Uterus (tissue), 4 donors: ENCODE data around the gene LAMC3. TPM values are rescaled to one million over a fixed set of nuclear protein-coding genes. Genes with fewer than 3 reads are reported as not detected.

Source experiments
- DNase-seq, 2 donors: peaks; one replicate each; pipeline ENCODE4 v3.0.0-alpha.2; 2019 to 2020
- H3K27ac ChIP-seq, 2 donors: fragments of 200-600 bp; sonication (generic); 1 replicate in 1 of 2; 2 replicates in 1 of 2; pipeline ENCODE4 v1.5.1; 2016 to 2018
- H3K27me3 ChIP-seq, 2 donors: fragments of 200-600 bp; sonication (generic); one replicate each; pipeline ENCODE4 v1.5.1; 2018 to 2019; ENCODE audit warnings: control low read depth in 1 of 2
- H3K36me3 ChIP-seq, 2 donors: fragments of 200-600 bp; sonication (generic); one replicate each; pipeline ENCODE4 v1.5.1; 2019; ENCODE audit warnings: control low read depth in 1 of 2
- H3K4me1 ChIP-seq, 2 donors: fragments of 200-600 bp; sonication (generic); one replicate each; pipeline ENCODE4 v1.5.1; 2018 to 2019; ENCODE audit warnings: control low read depth in 1 of 2
- H3K4me3 ChIP-seq, 2 donors: fragments of 200-600 bp; sonication (generic); 1 replicate in 1 of 2; 2 replicates in 1 of 2; pipeline ENCODE4 v1.5.1; 2018 to 2019; ENCODE audit warnings: mild to moderate bottlenecking in 1 of 2
- H3K9me3 ChIP-seq, 2 donors: fragments of 200-600 bp; sonication (generic); one replicate each; pipeline ENCODE4 v1.5.1; 2019; ENCODE audit warnings: control low read depth in 1 of 2
- CTCF ChIP-seq, 4 experiments: fragments of 200-600 bp in 2 of 4; fragments of 450-650 bp in 2 of 4; sonication (generic) in 2 of 4; IDR thresholded peaks; one replicate each; pipeline ENCODE4 v1.5.1; 2016 to 2019; ENCODE audit warnings: antibody characterized with exemption in 4 of 4, mild to moderate bottlenecking in 2 of 4, moderate library complexity in 1 of 4
- POLR2A ChIP-seq, 2 donors: fragments of 450-650 bp; IDR thresholded peaks; one replicate each; pipeline ENCODE4 v1.6.1; 2016; ENCODE audit warnings: antibody characterized with exemption in 2 of 2, mild to moderate bottlenecking in 1 of 2, moderate library complexity in 1 of 2
- intact Hi-C: fragments of 100-400 bp; cut with DNase I; formaldehyde crosslinking; loops from one replicate; pipeline ENCODE4 v1.15.1; 2023; ENCODE audit warnings: low total_unique reads
- total RNA-seq, 4 donors: library from RNA; depleted of rRNA in 3 of 4; stranded (reverse); fragments of >200 nt in 3 of 4; gene quantifications; one replicate each; pipeline versions ENCODE4 v1.1.0 to v1.2.4, GENCODE V29; 2014 to 2023
- donor health status: DM: yes; HTN: yes; CAD: no.

The LAMC3 gene
- total RNA-seq, 4 donors from 2014 or later, result 2.6 to 58.5 (median 3.6) TPM

DNA sequence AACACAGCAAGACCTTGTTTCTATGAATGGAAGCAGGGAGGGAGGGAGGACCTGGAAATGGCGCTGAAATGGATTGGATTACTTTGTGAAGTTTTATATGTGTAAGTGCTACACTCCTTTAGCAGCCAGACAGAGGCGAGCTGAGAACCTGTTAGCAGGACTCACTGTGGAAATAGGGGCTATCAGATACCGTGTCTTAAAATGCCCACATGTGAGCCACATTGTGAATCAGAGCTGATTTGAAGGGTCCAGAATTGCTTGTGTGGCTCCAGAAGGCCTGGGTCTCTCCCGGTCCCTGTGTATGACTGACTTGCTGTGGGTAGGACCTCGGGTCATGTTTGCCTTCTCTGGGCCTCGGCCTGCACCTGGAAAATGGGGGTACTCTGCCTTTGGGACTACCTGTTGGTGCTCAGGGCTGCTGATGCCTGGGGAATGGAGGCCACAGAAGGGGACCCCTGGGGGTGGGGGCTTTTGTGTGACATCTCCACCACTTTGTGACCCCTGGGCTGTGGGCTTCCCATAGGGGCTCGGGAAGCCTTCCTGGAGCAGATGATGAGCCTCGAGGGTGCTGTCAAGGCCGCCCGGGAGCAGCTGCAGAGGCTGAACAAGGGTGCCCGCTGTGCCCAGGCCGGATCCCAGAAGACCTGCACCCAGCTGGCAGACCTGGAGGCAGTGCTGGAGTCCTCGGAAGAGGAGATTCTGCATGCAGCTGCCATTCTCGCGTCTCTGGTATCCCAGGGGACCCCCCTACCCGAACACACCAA, 63.3 kb downstream of the LAMC3 start:
- intact Hi-C loops, result no loop called here
- Histone ChIP-seq H3K4me3 (no peak overlapping the region), H3K4me1 (no peaks in the 10 kb centered on the region), H3K27ac (no peak overlapping the region), H3K27me3 (no peaks in the 10 kb centered on the region), H3K9me3 (no peaks in the 10 kb centered on the region), H3K36me3 (no peaks in the 10 kb centered on the region)
- no peak for DNase-seq
- TF ChIP-seq CTCF (IDR thresholded peaks at IDR 0.05) (no peak), POLR2A (IDR thresholded peaks at IDR 0.05) (no peak)

GRCh38 chr9:131072871-131073237, 63.9 kb downstream of the LAMC3 start:
- H3K27me3 ChIP-seq, result no peaks in the 10 kb centered on the region
- H3K4me3 ChIP-seq, result no peak overlapping the region
- no peaks in the 10 kb centered on the region for H3K36me3 ChIP-seq
- intact Hi-C loops, result no loop called here
- DNase-seq, result no peak
- H3K9me3 ChIP-seq, result no peaks in the 10 kb centered on the region
- H3K27ac ChIP-seq, result no peak overlapping the region
- TF ChIP-seq CTCF (IDR thresholded peaks at IDR 0.05) (no peak), POLR2A (IDR thresholded peaks at IDR 0.05) (no peak)
- H3K4me1 ChIP-seq, result no peaks in the 10 kb centered on the region

DNA sequence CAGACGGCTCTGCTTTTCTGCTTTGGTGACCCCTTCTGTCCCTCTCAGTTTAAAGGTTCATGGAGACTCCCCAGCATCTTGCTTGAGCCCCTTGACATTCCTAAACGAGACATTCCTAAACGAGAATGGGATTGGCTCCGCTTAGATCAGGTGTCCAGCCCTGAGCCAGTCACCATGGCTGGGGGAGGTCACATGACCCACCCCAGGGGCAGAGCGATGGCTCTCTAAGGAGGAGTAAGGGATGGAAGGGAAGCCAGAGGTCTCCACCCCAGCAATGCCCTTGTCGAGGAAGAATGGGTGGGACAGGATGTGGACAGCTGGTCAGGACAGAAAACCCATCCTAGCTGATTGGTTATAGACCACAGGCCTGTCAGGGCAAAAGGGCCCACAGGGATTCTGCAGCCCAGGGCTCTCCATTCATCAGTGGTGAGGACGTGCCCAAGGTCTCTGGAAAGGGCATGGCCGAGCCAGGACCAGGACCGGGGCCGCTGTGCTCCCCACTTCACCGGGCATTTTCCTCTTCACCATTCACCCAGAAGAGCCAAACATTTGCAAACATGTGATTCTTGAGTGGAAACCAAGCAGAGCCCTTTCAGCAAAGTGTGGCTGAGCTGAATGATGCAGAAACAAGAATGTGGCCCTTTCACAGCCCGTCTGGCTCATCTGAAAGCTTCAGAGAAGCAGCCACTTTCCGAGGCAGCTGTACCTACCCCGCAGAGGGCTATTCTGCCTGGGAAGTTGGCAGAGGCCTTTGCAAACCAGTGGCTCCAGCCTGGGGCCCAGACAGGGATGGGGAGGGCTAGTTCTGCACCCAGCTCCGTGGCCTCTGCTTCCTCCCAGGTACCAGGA, 67.6 kb downstream of the LAMC3 start:
- Histone ChIP-seq H3K4me1 (no peaks in the 10 kb centered on the region), H3K4me3 (no peak overlapping the region), H3K9me3 (no peaks in the 10 kb centered on the region), H3K27me3 (no peaks in the 10 kb centered on the region), H3K27ac (no peak overlapping the region), H3K36me3 (no peaks in the 10 kb centered on the region)
- TF ChIP-seq POLR2A (IDR thresholded peaks at IDR 0.05), result no peak
- no peak for TF ChIP-seq CTCF (IDR thresholded peaks at IDR 0.05)
- intact Hi-C loops, result no loop called here
- no peak for DNase-seq

DNA sequence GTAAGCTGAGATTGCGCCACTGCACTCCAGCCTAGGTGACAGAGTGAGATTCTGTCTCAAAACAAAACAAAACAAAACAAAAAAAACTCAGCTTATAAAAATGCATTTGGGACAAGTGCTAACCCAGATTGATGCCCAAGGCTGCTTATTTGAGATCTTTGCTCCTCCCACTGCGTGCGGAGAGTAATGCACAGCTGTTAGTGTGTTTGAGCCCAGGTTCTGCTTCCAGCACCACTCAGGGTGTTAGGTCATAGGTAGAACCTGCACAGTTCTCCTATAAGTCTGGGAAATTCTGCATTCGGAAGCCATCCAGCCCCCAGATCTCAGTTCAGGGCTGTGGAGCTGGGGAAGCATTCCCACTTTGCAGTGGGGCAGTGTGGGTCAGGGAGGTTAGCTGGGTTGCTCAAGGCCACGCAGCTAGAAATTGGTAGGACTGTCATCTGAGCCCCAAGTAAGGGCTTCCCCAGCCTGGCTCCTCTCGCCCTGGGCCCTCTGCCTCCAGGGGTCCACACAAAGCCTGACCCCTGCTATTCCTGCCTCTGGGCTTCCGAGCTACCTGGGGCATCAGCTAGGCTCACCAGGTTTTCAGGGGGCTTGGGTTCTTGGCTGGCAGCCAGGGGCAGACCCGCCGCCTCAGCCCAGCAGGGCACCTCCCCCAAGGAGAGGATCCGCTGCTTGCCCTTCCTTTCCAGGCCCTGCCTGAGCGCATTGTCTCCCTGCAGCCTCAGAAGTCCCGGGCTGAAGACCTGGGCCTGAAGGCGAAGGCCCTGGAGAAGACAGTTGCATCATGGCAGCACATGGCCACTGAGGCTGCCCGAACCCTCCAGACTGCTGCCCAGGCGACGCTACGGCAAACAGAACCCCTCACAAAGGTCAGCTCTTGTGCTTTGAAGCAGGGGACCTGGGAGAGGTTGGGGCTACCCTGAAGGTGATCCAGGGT, 69.7 kb downstream of the LAMC3 start:
- intact Hi-C loops, result no loop called here
- no peaks in the 10 kb centered on the region for H3K36me3 ChIP-seq

GRCh38 chr9:131080589-131080988, 71.6 kb downstream of the LAMC3 start:
- Histone ChIP-seq H3K27ac (no peak overlapping the region), H3K36me3 (no peaks in the 10 kb centered on the region), H3K27me3 (no peaks in the 10 kb centered on the region), H3K4me3 (no peak overlapping the region), H3K9me3 (no peaks in the 10 kb centered on the region), H3K4me1 (no peaks in the 10 kb centered on the region)
- DNase-seq, result no peak
- intact Hi-C loops, result no loop called here
- TF ChIP-seq CTCF (IDR thresholded peaks at IDR 0.05), result no peak
- TF ChIP-seq POLR2A (IDR thresholded peaks at IDR 0.05), result no peak

More for the DNA sequence above, 69.7 kb downstream of the LAMC3 start:
- H3K4me3 ChIP-seq, result no peak overlapping the region
- no peak for DNase-seq
- no peaks in the 10 kb centered on the region for H3K9me3 ChIP-seq
- no peaks in the 10 kb centered on the region for H3K4me1 ChIP-seq
- H3K27me3 ChIP-seq, result no peaks in the 10 kb centered on the region
- no peak for TF ChIP-seq POLR2A (IDR thresholded peaks at IDR 0.05)
- no peak overlapping the region for H3K27ac ChIP-seq
